ENCODE measurements around the gene USHBP1. TPM values are rescaled to one million over a fixed set of nuclear protein-coding genes. Genes with fewer than 3 reads are reported as not detected.
A peak's percentile ranks its signal among the peaks of the same experiment; 100 is the strongest.

USHBP1 gene
- total and polyA plus RNA-seq, 2 of the 13 experiments (the other 11 are each of a cell fraction or from before 2014, with no cell fraction given): 0.15 to 1.5 TPM

DNA sequence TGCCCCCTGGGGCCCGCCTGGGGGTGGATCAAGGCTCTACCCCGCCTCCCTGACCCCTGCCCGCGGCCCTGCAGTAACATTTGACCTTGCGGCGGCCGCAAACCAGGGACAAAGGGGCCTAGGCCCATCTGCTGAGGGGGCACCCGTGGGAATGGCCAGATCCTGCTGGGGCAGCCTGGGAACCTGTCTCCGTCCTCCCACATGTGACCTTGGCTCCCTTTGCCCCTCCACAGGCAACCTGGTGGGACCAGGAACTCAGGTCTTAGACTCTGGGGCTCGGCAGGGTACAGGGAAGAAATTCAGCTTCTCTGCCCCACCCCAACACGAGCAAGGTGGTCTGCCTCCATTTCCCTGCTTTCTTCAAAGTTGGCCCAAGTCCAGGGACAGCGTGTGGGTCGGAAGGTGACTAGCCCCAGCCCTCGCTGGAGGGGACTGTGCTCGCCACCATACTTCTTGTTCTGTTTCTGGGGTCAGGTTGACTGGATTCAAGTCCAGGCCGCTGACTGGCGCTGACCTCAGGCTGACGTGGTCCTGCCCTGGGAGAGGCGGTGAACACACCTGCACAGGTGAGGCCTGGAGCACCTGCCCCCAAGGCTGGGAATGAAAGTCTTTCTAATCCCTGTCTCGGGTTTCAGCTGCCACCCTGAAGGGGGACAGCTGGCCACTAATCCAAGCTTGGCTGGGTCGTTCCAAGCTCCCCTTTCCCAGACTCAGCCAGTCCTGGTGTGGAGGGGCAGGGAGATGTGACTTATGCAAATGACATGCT is 16.4 kb downstream of the USHBP1 start:
- H3K27me3 ChIP-seq (ENCODE audit: control insufficient read depth in 1 of 2, insufficient read depth in 2 of 2, low read length in 2 of 2): no peaks in the 10 kb centered on the region
- H3K36me3 ChIP-seq (replicated peaks in 1 of 2; ENCODE audit: control insufficient read depth in 1 of 2, insufficient read depth in 2 of 2, low read length in 2 of 2): no peaks in the 10 kb centered on the region
- H4K20me1 ChIP-seq (ENCODE audit: insufficient read depth, low read length): peaks cover 2% of the 10 kb centered on the region; the same call in 1 of the 2 replicates
- ATAC-seq (peak; percentile 40), DNase-seq (ENCODE audit: low spot score) (peak; percentile 83), FAIRE-seq (peak; percentile 80)
- H3K27ac ChIP-seq (ENCODE audit: extremely low read length, insufficient read depth, low read length): peak overlapping the region; percentile 83
- TSS peak; percentile 85 for BruUV-seq (replicated peaks)
- H3K9ac ChIP-seq (ENCODE audit: insufficient read depth, low read depth, low read length): peak overlapping the region; percentile 66
- H3K4me3 ChIP-seq (replicated peaks in 1 of 3; ENCODE audit: insufficient read depth in 1 of 3, low read depth in 2 of 3, low read length in 3 of 3): peak overlapping the region; percentile 27 to 77 (median 27); a peak in 4 of 6 replicates
- 30% methylated on average over 3 of the region's 21 CpGs for WGBS (ENCODE audit: low lambda C conversion rate)
- H3K9me3 ChIP-seq (ENCODE audit: low read length): no peaks in the 10 kb centered on the region
- intact Hi-C loops (cut with micrococcal nuclease; ENCODE audit: unreplicated experiment) (no loop called here), in situ Hi-C loops (cut with HindIII; ENCODE audit: extremely low pct_ligation_motif_present, low pct_unique_long_range_greater_than_20kb) (no loop called here)
- ChIA-PET CTCF (ENCODE audit: low intra/inter-chr PET ratio, low total read pairs) (no interaction called here), POLR2A (interaction anchor here (1.0 to 5.0 kb wide), 14 partner anchors 8 to 61 kb away, joined by 3 to 52 read pairs (median 6); partner anchors contain the start of genes BABAM1, DDA1, MRPL34 and OCEL1)
- peaks cover 45% of the 10 kb centered on the region for H3K4me1 ChIP-seq (ENCODE audit: insufficient read depth, low read length)
- no peak overlapping the region for H2AFZ ChIP-seq (ENCODE audit: low read length)
- peaks cover 19% of the 10 kb centered on the region for H3K79me2 ChIP-seq (ENCODE audit: insufficient read depth, low read length)
- H3K4me2 ChIP-seq (ENCODE audit: low read depth, low read length): peak overlapping the region; percentile 90
- TF ChIP-seq HNF4A (CRISPR knock-in tag; IDR thresholded peaks at IDR 0.05) (peak; percentile 95), RFXAP (CRISPR knock-in tag; IDR thresholded peaks at IDR 0.05; ENCODE audit: borderline replicate concordance) (no peak), ZNF614 (CRISPR knock-in tag; IDR thresholded peaks at IDR 0.05; ENCODE audit: borderline replicate concordance) (peak; percentile 34; the same call in 1 of the 2 replicates), ZBTB38 (CRISPR knock-in tag; IDR thresholded peaks at IDR 0.05) (no peak), RELA (CRISPR knock-in tag; IDR thresholded peaks at IDR 0.05) (no peak), NFIC (IDR thresholded peaks at IDR 0.05; ENCODE audit: low read length) (peak; percentile 66; the same call in 1 of the 2 replicates), ZNF777 (CRISPR knock-in tag; IDR thresholded peaks at IDR 0.05) (no peak), MYC (CRISPR knock-in tag; IDR thresholded peaks at IDR 0.05; ENCODE audit: borderline replicate concordance) (peak; percentile 82; the same call in 1 of the 2 replicates), ZNF496 (CRISPR knock-in tag; IDR thresholded peaks at IDR 0.05; ENCODE audit: insufficient replicate concordance) (no peak), E2F1 (CRISPR knock-in tag; IDR thresholded peaks at IDR 0.05) (no peak)
- TF ChIP-seq, protein P1, sequence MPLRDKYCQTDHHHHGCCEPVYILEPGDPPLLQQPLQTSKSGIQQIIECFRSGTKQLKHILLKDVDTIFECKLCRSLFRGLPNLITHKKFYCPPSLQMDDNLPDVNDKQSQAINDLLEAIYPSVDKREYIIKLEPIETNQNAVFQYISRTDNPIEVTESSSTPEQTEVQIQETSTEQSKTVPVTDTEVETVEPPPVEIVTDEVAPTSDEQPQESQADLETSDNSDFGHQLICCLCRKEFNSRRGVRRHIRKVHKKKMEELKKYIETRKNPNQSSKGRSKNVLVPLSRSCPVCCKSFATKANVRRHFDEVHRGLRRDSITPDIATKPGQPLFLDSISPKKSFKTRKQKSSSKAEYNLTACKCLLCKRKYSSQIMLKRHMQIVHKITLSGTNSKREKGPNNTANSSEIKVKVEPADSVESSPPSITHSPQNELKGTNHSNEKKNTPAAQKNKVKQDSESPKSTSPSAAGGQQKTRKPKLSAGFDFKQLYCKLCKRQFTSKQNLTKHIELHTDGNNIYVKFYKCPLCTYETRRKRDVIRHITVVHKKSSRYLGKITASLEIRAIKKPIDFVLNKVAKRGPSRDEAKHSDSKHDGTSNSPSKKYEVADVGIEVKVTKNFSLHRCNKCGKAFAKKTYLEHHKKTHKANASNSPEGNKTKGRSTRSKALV (CRISPR knock-in tag; IDR thresholded peaks at IDR 0.05): no peak
- TF ChIP-seq, protein P2, sequence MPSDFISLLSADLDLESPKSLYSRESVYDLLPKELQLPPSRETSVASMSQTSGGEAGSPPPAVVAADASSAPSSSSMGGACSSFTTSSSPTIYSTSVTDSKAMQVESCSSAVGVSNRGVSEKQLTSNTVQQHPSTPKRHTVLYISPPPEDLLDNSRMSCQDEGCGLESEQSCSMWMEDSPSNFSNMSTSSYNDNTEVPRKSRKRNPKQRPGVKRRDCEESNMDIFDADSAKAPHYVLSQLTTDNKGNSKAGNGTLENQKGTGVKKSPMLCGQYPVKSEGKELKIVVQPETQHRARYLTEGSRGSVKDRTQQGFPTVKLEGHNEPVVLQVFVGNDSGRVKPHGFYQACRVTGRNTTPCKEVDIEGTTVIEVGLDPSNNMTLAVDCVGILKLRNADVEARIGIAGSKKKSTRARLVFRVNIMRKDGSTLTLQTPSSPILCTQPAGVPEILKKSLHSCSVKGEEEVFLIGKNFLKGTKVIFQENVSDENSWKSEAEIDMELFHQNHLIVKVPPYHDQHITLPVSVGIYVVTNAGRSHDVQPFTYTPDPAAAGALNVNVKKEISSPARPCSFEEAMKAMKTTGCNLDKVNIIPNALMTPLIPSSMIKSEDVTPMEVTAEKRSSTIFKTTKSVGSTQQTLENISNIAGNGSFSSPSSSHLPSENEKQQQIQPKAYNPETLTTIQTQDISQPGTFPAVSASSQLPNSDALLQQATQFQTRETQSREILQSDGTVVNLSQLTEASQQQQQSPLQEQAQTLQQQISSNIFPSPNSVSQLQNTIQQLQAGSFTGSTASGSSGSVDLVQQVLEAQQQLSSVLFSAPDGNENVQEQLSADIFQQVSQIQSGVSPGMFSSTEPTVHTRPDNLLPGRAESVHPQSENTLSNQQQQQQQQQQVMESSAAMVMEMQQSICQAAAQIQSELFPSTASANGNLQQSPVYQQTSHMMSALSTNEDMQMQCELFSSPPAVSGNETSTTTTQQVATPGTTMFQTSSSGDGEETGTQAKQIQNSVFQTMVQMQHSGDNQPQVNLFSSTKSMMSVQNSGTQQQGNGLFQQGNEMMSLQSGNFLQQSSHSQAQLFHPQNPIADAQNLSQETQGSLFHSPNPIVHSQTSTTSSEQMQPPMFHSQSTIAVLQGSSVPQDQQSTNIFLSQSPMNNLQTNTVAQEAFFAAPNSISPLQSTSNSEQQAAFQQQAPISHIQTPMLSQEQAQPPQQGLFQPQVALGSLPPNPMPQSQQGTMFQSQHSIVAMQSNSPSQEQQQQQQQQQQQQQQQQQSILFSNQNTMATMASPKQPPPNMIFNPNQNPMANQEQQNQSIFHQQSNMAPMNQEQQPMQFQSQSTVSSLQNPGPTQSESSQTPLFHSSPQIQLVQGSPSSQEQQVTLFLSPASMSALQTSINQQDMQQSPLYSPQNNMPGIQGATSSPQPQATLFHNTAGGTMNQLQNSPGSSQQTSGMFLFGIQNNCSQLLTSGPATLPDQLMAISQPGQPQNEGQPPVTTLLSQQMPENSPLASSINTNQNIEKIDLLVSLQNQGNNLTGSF (CRISPR knock-in tag; IDR thresholded peaks at IDR 0.05): no peak

All from HepG2 (cell line).